Endothelial cell of umbilical vein (primary cell): ENCODE results near the gene COL13A1.

Experiments
- MAX ChIP-seq: IDR thresholded peaks from 2 replicates; pipeline ENCODE4 v1.6.1; 2011; ENCODE audit not compliant: insufficient read depth, insufficient read length
- POLR2A ChIP-seq: IDR thresholded peaks from 2 replicates; pipeline ENCODE4 v1.6.1; 2012; ENCODE audit warnings: low read depth, mild to moderate bottlenecking, control low read depth, low read length
- TF ChIP-seq, protein P1 (sequence below), 2 donors: IDR thresholded peaks; 1 replicate in 1 of 2; 2 replicates in 1 of 2; pipeline ENCODE4 v1.5.1; 2011; ENCODE audit warnings: low read length in 2 of 2, mild to moderate bottlenecking in 2 of 2, moderate library complexity in 2 of 2, control low read depth in 1 of 2, inconsistent platforms in 1 of 2, low read depth in 1 of 2; ENCODE audit not compliant: insufficient read depth in 1 of 2; ENCODE audit errors: extremely low read depth in 1 of 2

DNA sequence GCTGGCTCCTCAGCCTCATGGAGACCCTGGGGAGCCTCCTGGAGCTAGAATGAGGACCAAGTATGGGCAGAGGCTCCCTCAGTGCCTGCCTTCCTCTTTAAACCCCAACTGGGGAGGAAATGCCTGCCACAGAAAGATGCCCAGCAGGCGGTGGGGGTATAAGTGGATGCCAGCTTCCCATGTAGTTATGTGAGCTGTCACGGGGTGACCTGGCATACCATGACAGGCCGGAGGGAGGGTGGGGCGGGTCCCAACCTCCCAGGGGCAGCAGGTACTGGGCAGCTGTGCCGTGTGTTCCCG is 35.0 kb downstream of the COL13A1 start:
- TF ChIP-seq MAX (no peak), POLR2A (no peak)
- TF ChIP-seq, protein P1, sequence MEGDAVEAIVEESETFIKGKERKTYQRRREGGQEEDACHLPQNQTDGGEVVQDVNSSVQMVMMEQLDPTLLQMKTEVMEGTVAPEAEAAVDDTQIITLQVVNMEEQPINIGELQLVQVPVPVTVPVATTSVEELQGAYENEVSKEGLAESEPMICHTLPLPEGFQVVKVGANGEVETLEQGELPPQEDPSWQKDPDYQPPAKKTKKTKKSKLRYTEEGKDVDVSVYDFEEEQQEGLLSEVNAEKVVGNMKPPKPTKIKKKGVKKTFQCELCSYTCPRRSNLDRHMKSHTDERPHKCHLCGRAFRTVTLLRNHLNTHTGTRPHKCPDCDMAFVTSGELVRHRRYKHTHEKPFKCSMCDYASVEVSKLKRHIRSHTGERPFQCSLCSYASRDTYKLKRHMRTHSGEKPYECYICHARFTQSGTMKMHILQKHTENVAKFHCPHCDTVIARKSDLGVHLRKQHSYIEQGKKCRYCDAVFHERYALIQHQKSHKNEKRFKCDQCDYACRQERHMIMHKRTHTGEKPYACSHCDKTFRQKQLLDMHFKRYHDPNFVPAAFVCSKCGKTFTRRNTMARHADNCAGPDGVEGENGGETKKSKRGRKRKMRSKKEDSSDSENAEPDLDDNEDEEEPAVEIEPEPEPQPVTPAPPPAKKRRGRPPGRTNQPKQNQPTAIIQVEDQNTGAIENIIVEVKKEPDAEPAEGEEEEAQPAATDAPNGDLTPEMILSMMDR (IDR thresholded peaks at IDR 0.05; ENCODE audit: extremely low read depth in 1 of 2, insufficient read depth in 1 of 2, low read depth in 1 of 2, low read length in 2 of 2) = no peak
